Measurements from ENCODE around the gene ANKRD45.

Gene ANKRD45

GRCh38 chr1:173561263-173561662, 108.4 kb downstream of the ANKRD45 start:
- Histone ChIP-seq H3K4me3 (ENCODE audit: low read depth, low read length) (no peak overlapping the region), H3K9ac (no peak overlapping the region), H3K27ac (no peak overlapping the region), H3K9me3 (ENCODE audit: control insufficient read depth, low read length) (no peaks in the 10 kb centered on the region), H3K4me2 (ENCODE audit: low read length) (no peak overlapping the region), H3K79me2 (no peaks in the 10 kb centered on the region), H2AFZ (no peak overlapping the region), H3K4me1 (peaks cover 3% of the 10 kb centered on the region), H3K36me3 (ENCODE audit: control insufficient read depth, insufficient read depth, low read length) (no peaks in the 10 kb centered on the region), H3K27me3 (ENCODE audit: control insufficient read depth, insufficient read depth, low read length) (no peaks in the 10 kb centered on the region)
- no peak for TF ChIP-seq CTCF (IDR thresholded peaks at IDR 0.05)

- TF ChIP-seq CTCF (IDR thresholded peaks at IDR 0.05) = no peak
- Histone ChIP-seq H3K4me3 (ENCODE audit: low read depth, low read length) (no peak overlapping the region), H3K4me2 (ENCODE audit: low read length) (no peak overlapping the region)
Measured at GRCh38 chr1:173560285-173560880, 109.3 kb downstream of the ANKRD45 start.

More at GRCh38 chr1:173560285-173560880, 109.3 kb downstream of the ANKRD45 start:
- no peaks in the 10 kb centered on the region for H3K36me3 ChIP-seq (ENCODE audit: control insufficient read depth, insufficient read depth, low read length)
- no peaks in the 10 kb centered on the region for H3K79me2 ChIP-seq
- H2AFZ ChIP-seq = no peak overlapping the region
- no peaks in the 10 kb centered on the region for H3K27me3 ChIP-seq (ENCODE audit: control insufficient read depth, insufficient read depth, low read length)
- H3K27ac ChIP-seq = no peak overlapping the region
- peaks cover 3% of the 10 kb centered on the region for H3K4me1 ChIP-seq
- H3K9ac ChIP-seq = no peak overlapping the region
- H3K9me3 ChIP-seq (ENCODE audit: control insufficient read depth, low read length) = no peaks in the 10 kb centered on the region

Measured in parathyroid adenoma (tissue), 2 donors.